ENCODE measurements around the gene ATP7B.
"Not testable (repeated sequence)": the region's sequence is repeated elsewhere in the genome, so short reads cannot be mapped to it uniquely, and the experiment has no call there.

Gene ATP7B

DNA sequence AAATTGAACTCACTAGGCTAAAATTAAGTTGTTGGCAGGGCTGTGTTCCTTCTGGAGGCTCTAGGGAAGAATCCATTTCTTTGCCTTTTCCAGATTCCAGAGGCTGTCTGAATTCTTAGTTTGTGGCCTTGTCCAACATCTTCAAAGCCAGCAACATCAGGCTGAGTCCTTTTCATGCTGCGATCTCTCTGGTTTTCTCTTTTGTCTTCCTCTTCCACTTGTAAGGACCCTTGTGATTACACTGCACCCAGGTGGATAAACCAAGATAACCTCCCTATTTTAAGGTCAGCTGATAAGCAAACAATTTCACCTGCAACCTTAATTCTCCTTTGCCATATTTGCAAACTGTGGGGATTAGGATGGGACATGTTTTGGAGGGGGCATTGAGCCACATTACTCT is 24.8 kb upstream of the ATP7B start:
- DNase-seq (ENCODE audit: extremely low spot score) = no peak
- TF ChIP-seq, protein P1, sequence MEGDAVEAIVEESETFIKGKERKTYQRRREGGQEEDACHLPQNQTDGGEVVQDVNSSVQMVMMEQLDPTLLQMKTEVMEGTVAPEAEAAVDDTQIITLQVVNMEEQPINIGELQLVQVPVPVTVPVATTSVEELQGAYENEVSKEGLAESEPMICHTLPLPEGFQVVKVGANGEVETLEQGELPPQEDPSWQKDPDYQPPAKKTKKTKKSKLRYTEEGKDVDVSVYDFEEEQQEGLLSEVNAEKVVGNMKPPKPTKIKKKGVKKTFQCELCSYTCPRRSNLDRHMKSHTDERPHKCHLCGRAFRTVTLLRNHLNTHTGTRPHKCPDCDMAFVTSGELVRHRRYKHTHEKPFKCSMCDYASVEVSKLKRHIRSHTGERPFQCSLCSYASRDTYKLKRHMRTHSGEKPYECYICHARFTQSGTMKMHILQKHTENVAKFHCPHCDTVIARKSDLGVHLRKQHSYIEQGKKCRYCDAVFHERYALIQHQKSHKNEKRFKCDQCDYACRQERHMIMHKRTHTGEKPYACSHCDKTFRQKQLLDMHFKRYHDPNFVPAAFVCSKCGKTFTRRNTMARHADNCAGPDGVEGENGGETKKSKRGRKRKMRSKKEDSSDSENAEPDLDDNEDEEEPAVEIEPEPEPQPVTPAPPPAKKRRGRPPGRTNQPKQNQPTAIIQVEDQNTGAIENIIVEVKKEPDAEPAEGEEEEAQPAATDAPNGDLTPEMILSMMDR (IDR thresholded peaks at IDR 0.05; ENCODE audit: control extremely low read depth, extremely low read depth, low read depth, missing control alignments) = no peak
- CTCF ChIA-PET = no interaction called here
- POLR2A ChIA-PET = no interaction called here

- POLR2A ChIA-PET = no interaction called here
- no peak for DNase-seq (ENCODE audit: extremely low spot score)
- CTCF ChIA-PET = no interaction called here
- TF ChIP-seq, protein P1 (IDR thresholded peaks at IDR 0.05; ENCODE audit: control extremely low read depth, extremely low read depth, low read depth, missing control alignments) = no peak
These were observed 23.5 kb upstream of the ATP7B start for GRCh38 chr13:52034616-52035226.

GRCh38 chr13:52033039-52033438 is 21.8 kb upstream of the ATP7B start:
- CTCF ChIA-PET = interaction anchor here (0.8 to 1.8 kb wide), 4 partner anchors 9 to 31 kb away, joined by 3 to 5 read pairs (median 3); partner anchors contain the start of gene UTP14C
- TF ChIP-seq, protein P1 (IDR thresholded peaks at IDR 0.05; ENCODE audit: control extremely low read depth, extremely low read depth, low read depth, missing control alignments) = no peak
- POLR2A ChIA-PET = no interaction called here
- no peak for DNase-seq (ENCODE audit: extremely low spot score)

- POLR2A ChIA-PET; DNase-seq (ENCODE audit: extremely low spot score): not testable (repeated sequence)
- CTCF ChIA-PET = interaction anchor here (1.7 kb wide), 1 partner anchor 9 kb away, joined by 6 read pairs; no protein-coding TSS in a partner anchor
These were observed 19.2 kb upstream of the ATP7B start for GRCh38 chr13:52030401-52030800.

DNA sequence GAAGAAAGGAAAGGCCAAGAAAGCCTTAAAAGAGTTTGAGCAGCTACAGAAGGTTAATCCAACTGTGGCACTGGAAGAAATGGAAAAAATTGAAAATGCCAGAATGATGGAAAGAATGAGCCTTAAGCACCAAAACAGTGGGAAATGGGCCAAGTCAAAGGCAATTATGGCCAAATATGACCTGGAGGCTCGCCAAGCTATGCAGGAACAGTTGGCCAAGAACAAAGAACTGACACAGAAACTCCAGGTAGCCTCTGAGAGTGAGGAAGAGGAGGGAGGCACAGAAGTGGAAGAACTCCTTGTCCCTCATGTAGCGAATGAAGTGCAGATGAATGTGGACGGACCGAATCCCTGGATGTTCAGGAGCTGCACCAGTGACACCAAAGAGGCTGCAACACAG is 18.3 kb upstream of the ATP7B start:
- ChIA-PET POLR2A (no interaction called here), CTCF (interaction anchor here (1.7 kb wide), 1 partner anchor 9 kb away, joined by 6 read pairs; no protein-coding TSS in a partner anchor)
- TF ChIP-seq, protein P1 (IDR thresholded peaks at IDR 0.05; ENCODE audit: control extremely low read depth, extremely low read depth, low read depth, missing control alignments) = no peak
- DNase-seq (ENCODE audit: extremely low spot score) = no peak

DNA sequence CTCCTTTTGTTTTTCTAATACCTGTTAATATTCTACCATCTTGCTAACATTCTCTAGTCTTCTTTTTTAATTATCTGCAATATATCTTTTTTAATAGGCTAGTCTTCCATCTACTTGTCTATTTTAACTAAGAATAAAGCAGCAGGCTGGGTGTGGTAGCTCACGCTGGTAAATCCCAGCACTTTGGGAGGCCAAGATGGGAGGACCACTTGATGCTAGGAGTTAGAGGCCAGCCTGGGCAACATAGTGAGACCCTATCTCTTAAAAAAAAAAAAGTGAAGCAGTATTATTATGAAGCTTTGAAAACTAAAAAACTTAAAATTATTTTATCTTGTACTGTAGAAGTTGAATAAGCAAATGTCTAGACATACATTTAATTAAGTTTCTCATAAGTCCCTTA is 16.6 kb upstream of the ATP7B start:
- ChIA-PET CTCF (interaction anchor here (1.2 kb wide), 1 partner anchor 13 kb away, joined by 5 read pairs; no protein-coding TSS in a partner anchor), POLR2A (no interaction called here)
- TF ChIP-seq, protein P1 (IDR thresholded peaks at IDR 0.05; ENCODE audit: control extremely low read depth, extremely low read depth, low read depth, missing control alignments) = no peak
- no peak for DNase-seq (ENCODE audit: extremely low spot score)

- TF ChIP-seq, protein P1 (IDR thresholded peaks at IDR 0.05; ENCODE audit: control extremely low read depth, extremely low read depth, low read depth, missing control alignments) = no peak
- CTCF ChIA-PET = interaction anchor here (0.9 kb wide), 1 partner anchor 26 kb away, joined by 3 read pairs; no protein-coding TSS in a partner anchor
- POLR2A ChIA-PET = no interaction called here
- no peak for DNase-seq (ENCODE audit: extremely low spot score)
These were observed 15.0 kb upstream of the ATP7B start for GRCh38 chr13:52026246-52026626.
